Measurements from ENCODE around the gene ARHGAP24. TPM values are rescaled to one million over a fixed set of nuclear protein-coding genes. Genes with fewer than 3 reads are reported as not detected.

The ARHGAP24 gene
- total RNA-seq, 1 donor = 52.5 TPM

DNA sequence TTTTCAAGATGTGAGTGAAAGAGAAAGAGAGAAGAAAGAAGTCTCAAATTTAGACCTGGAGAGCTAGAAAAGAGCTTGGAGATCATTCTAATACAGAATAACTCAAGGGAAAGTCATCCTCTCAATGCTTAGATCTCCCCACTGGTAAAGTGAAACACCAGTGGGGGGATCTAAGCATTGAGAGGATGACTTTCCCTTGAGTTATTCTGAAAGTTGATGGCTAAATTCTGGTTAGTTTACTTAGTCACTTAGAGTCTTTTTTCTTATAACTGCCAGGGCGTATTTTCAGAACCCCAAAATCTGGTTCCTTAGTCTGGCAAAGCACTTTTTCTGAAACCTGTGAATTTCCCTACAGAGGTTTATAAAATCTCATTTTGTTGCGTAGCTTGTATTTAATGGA lies 198.6 kb downstream of the ARHGAP24 start:
- Histone ChIP-seq H3K9me3 (ENCODE audit: low read depth, low read length) (no peaks in the 10 kb centered on the region), H3K27ac (ENCODE audit: low read depth, low read length) (no peak overlapping the region), H3K36me3 (ENCODE audit: insufficient read depth, low read length) (no peaks in the 10 kb centered on the region), H3K4me1 (ENCODE audit: insufficient read depth, low read length) (no peaks in the 10 kb centered on the region), H3K4me2 (ENCODE audit: insufficient read depth, low read length) (no peak overlapping the region), H2AFZ (ENCODE audit: low read length) (no peak overlapping the region), H3K4me3 (ENCODE audit: insufficient read depth, low read length) (no peak overlapping the region), H4K20me1 (ENCODE audit: insufficient read depth, low read length) (no peaks in the 10 kb centered on the region), H3K27me3 (ENCODE audit: insufficient read depth, low read length) (no peaks in the 10 kb centered on the region), H3K79me2 (ENCODE audit: insufficient read depth, low read length) (no peaks in the 10 kb centered on the region)
- DNase-seq (ENCODE audit: insufficient read length, low spot score, missing footprints) = no peak
- TF ChIP-seq, protein P1, sequence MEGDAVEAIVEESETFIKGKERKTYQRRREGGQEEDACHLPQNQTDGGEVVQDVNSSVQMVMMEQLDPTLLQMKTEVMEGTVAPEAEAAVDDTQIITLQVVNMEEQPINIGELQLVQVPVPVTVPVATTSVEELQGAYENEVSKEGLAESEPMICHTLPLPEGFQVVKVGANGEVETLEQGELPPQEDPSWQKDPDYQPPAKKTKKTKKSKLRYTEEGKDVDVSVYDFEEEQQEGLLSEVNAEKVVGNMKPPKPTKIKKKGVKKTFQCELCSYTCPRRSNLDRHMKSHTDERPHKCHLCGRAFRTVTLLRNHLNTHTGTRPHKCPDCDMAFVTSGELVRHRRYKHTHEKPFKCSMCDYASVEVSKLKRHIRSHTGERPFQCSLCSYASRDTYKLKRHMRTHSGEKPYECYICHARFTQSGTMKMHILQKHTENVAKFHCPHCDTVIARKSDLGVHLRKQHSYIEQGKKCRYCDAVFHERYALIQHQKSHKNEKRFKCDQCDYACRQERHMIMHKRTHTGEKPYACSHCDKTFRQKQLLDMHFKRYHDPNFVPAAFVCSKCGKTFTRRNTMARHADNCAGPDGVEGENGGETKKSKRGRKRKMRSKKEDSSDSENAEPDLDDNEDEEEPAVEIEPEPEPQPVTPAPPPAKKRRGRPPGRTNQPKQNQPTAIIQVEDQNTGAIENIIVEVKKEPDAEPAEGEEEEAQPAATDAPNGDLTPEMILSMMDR (IDR thresholded peaks at IDR 0.05; ENCODE audit: extremely low read depth, low read depth, low read length) = no peak

DNA sequence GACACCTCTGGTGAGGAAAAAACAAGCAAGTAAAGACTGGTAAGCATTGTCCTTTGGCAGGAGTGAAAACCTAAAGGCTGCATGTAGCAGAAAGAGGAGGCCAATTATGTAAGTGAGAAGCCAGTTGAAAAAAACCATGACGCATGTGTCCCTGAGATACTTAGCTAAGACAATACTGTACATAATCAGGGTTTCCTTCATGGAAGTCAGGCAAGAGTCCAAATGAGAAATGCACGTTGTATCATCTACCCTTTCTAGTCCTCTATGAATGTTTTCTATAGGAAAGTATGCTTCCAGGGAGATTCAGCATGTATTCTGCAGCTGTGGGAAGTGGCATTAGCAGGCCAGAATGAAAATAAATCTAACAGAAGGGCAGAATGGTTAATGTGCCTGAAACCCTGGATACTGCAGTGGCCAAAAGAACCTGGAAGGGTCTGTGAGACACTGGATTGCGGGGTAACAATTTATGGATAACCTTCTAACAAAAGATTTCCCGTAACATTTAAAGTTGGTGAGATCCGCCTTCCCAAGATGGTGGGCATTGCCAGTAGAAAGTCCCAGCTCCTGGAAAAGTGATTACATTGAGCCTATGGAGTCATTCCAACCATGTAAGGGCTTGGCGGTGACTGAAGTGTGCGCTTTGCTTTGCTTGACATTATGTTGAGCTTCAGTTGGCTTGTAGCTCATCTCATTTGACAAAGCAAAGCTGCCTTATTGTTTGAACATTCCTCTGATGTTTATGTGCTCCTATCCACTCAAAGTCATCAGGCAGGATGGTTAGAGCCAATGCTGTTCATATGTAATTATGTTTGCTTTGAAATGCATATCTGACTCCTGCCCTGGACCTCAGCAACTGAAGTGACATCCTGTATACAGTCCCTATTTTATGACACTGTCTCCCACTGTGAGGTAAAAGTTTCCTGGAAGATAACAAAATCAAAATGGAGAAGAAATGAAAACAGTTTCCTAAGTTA lies 200.4 kb downstream of the ARHGAP24 start:
- Histone ChIP-seq H3K27me3 (ENCODE audit: insufficient read depth, low read length) (no peaks in the 10 kb centered on the region), H3K4me2 (ENCODE audit: insufficient read depth, low read length) (no peak overlapping the region), H3K36me3 (ENCODE audit: insufficient read depth, low read length) (no peaks in the 10 kb centered on the region), H3K9me3 (ENCODE audit: low read depth, low read length) (no peaks in the 10 kb centered on the region), H3K4me3 (ENCODE audit: insufficient read depth, low read length) (no peak overlapping the region), H3K4me1 (ENCODE audit: insufficient read depth, low read length) (no peaks in the 10 kb centered on the region), H2AFZ (ENCODE audit: low read length) (no peak overlapping the region), H4K20me1 (ENCODE audit: insufficient read depth, low read length) (no peaks in the 10 kb centered on the region), H3K79me2 (ENCODE audit: insufficient read depth, low read length) (no peaks in the 10 kb centered on the region), H3K27ac (ENCODE audit: low read depth, low read length) (no peak overlapping the region)
- DNase-seq (ENCODE audit: insufficient read length, low spot score, missing footprints) = no peak
- TF ChIP-seq, protein P1 (IDR thresholded peaks at IDR 0.05; ENCODE audit: extremely low read depth, low read depth, low read length) = no peak

DNA sequence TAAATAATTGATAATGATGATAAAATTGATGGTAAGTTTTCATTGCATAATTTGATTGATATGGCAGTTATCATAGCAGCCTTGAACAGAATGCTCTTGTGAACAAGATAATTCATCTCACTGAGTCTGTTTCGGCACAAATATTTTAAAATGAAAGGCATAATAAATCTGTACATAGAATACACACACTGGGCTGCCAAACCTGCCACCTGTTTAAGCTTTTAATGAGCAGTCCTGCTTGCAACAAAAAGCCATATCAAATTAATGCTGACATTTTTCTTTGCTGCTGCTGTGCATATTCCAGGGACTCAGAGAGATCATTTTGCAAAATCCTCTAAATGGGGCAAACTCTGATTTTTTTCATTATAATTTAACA lies 201.1 kb downstream of the ARHGAP24 start:
- H3K27me3 ChIP-seq (ENCODE audit: insufficient read depth, low read length) = no peaks in the 10 kb centered on the region
- no peaks in the 10 kb centered on the region for H3K79me2 ChIP-seq (ENCODE audit: insufficient read depth, low read length)
- peaks cover 3% of the 10 kb centered on the region for H3K4me1 ChIP-seq (ENCODE audit: insufficient read depth, low read length)
- no peak for DNase-seq (ENCODE audit: insufficient read length, low spot score, missing footprints)
- TF ChIP-seq, protein P1 (IDR thresholded peaks at IDR 0.05; ENCODE audit: extremely low read depth, low read depth, low read length) = no peak
- no peak overlapping the region for H3K4me3 ChIP-seq (ENCODE audit: insufficient read depth, low read length)
- no peaks in the 10 kb centered on the region for H3K36me3 ChIP-seq (ENCODE audit: insufficient read depth, low read length)
- no peaks in the 10 kb centered on the region for H3K9me3 ChIP-seq (ENCODE audit: low read depth, low read length)
- no peak overlapping the region for H2AFZ ChIP-seq (ENCODE audit: low read length)
- H3K27ac ChIP-seq (ENCODE audit: low read depth, low read length) = no peak overlapping the region
- no peaks in the 10 kb centered on the region for H4K20me1 ChIP-seq (ENCODE audit: insufficient read depth, low read length)
- no peak overlapping the region for H3K4me2 ChIP-seq (ENCODE audit: insufficient read depth, low read length)

DNA sequence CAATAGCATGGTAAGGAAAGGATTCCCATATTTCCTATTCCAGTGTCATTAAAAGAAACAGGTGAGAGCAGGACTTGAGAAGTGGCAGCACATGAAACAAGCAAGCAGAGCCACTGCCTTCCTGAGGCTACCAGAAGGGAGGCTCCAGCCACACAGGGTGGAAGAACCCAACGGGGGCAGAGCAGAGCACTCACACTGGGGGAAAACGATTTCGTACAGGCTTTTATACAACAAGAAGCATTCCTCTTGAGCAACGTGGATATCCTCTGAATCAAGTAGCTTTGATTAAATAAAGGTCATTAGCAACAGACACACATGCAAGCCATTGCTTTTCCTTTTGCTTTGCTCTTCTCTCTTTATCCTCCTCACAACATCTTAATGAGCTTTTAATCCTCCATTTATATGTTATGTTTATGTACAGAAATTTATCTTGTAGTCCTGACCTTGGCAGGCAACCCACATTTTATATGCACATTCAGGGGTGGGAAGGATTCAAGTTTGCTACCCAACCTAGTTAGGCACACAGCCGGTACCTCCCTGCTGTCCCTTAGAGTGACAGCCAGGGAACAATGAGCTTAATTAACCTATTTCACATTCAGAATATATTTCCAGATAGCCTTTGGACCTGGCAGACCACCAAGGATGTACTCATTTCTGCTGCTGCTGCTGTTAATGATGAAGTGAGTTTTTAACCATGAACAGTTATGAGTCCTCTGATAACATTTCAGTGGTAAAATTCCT lies 202.1 kb downstream of the ARHGAP24 start:
- no peak for DNase-seq (ENCODE audit: insufficient read length, low spot score, missing footprints)
- H3K9me3 ChIP-seq (ENCODE audit: low read depth, low read length) = no peaks in the 10 kb centered on the region
- no peaks in the 10 kb centered on the region for H3K27me3 ChIP-seq (ENCODE audit: insufficient read depth, low read length)
- no peaks in the 10 kb centered on the region for H4K20me1 ChIP-seq (ENCODE audit: insufficient read depth, low read length)
- H2AFZ ChIP-seq (ENCODE audit: low read length) = no peak overlapping the region
- peaks cover 7% of the 10 kb centered on the region for H3K4me1 ChIP-seq (ENCODE audit: insufficient read depth, low read length)
- no peaks in the 10 kb centered on the region for H3K79me2 ChIP-seq (ENCODE audit: insufficient read depth, low read length)
- no peak overlapping the region for H3K4me2 ChIP-seq (ENCODE audit: insufficient read depth, low read length)
- H3K4me3 ChIP-seq (ENCODE audit: insufficient read depth, low read length) = no peak overlapping the region
- TF ChIP-seq, protein P1 (IDR thresholded peaks at IDR 0.05; ENCODE audit: extremely low read depth, low read depth, low read length) = no peak
- no peak overlapping the region for H3K27ac ChIP-seq (ENCODE audit: low read depth, low read length)
- H3K36me3 ChIP-seq (ENCODE audit: insufficient read depth, low read length) = no peaks in the 10 kb centered on the region
